DMS53 treated with DMSO at 0.1 percent for 48 hours (cell line): ENCODE data around the gene CARMIL3.

Experiments used
- DNase-seq: peaks from one replicate; lab custom pipeline; 2025; ENCODE audit not compliant: unreplicated experiment; lab: John Stamatoyannopoulos, UW

CARMIL3 gene

DNA sequence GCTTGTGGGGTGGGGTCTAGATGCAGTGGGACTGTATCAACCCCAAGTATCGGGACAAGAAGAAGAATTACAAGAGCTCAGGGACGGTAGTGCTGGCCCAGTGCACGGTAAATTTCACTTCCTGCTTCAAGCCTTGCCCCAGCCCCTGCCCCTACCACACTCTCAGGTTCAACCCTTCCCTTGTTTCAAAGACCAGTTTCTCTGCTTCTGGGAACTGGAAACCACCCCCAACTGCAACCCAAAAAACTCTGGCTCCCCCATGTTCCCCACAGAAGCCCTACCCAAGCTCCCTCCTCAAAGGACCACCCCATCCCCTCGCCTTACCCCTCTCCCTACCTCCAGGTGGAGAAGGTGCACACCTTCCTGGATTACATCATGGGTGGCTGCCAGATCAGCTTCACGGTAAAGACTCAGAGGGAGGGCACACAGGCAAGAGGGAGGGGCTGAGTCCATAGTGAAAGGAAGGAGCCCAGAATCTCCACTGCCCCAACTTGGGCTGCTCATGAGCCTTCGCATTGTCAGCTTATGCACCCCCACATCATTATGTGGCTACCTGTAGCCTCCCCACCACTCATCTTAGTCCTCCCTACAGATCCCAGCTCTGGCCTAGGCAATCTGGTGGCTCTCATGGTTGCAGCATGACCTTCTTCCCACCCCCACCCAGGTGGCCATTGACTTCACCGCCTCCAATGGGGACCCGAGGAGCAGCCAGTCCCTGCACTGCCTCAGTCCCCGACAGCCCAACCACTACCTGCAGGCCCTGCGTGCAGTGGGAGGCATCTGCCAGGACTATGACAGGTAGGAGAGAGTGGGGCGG lies 23.9 kb downstream of the CARMIL3 start:
- no peak for DNase-seq

- no peak for DNase-seq
Measured at GRCh38 chr14:24076302-24076601, 24.4 kb downstream of the CARMIL3 start.

DNA sequence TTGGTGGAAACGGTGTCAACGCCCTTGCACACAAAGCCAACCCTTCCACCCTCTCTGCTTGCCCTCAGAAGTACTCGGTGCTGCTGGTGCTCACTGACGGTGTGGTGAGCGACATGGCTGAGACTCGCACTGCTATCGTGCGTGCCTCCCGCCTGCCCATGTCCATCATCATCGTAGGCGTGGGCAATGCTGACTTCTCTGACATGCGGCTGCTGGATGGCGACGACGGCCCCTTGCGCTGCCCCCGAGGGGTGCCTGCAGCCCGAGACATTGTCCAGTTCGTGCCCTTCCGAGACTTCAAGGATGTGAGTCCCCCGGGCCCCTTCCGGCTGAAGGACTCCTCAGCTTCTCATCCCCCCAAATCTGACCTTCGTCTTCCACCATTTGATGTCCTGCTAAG lies 25.3 kb downstream of the CARMIL3 start:
- no peak for DNase-seq

- DNase-seq: no peak
Measured at GRCh38 chr14:24078146-24078545, 26.3 kb downstream of the CARMIL3 start.

DNA sequence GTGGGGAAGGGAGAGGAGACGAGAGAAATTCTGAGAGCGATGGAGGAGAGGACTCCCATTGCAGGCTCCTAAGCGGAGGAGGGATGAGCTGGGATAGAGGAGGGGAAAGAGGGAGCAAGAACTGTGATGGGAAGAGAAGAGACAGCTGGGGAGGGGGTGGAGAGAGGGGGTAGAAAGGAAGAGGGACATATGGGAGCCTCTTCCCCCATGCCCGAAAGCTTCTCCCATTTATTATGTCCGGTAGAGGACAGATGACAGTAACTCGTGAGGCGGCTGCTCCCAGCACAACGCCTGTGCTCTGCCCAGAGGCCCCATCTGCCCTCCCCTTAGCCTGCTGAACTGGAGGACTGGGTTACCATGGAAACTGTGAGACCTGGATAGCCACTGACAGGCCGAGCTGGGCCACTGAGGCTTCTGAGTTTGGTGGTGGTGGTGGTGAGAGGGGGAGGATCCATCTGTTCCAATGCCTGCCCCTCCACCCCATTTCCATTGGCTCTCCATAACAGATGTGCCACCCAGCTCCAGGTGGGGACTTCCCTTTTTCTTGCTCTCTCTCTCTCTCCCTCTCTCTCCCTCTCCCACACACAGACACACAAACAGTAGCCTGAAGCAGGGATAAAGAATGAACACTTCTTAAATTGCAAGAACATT lies 27.8 kb downstream of the CARMIL3 start:
- no peak for DNase-seq

GRCh38 chr14:24080142-24080530 lies 28.3 kb downstream of the CARMIL3 start:
- DNase-seq: no peak

GRCh38 chr14:24080888-24081738 lies 29.3 kb downstream of the CARMIL3 start:
- peak; percentile 12 for DNase-seq

DNA sequence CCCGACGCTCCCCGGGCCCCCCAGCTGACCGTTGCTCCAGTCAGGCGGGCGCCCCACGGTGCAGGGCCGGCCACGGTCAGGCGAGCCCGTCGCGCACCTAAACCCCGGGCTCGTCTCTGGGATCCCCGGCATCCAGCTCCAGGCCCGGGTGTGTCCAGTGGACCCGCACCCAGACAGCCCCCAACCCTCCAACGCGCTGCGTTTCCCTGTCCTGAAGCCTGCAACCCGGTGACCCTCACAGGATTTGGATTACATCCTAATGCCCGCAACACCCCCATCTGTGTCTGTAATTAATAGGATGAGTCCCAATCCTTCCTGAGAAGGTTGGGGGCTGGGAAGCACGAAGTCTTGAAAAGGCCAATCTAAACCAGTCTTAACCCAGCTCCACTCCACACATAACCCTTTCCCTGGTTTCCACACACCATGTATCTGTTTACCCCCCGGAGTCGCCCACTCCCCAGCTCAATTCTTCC lies 30.0 kb downstream of the CARMIL3 start:
- DNase-seq: no peak

DNA sequence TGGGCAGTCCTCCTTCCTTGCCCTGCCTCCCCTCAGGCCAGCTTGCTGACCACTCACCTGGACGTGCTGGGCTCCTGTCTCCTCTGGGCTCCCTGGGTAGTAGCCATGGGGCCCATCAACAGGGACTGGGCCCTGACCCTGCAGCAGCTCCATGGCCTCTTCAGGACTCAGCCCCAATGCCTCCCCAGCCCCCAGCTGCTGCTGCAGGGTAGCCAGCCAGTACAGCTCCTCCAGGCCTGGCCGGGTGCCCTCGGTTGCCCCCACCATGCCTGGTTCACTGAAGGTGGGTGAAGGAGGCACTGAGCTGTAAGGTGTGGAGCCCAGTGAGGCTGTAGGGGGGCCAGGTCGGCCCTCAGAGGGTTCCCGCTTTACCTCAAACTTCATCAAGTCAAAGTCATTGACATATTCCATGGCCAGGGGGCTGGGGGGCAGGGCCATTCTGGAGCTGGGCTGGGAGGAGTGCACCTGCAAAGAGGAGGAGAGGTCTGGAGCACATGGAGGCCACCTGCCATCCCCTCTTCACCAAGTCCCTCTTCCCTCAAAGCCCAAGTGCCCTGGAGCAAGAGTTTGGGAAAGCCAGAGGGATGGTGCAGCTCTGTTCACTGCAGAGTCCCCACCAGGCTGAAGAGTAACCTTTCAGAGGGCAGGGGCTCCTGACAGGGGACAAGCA lies 30.7 kb downstream of the CARMIL3 start:
- DNase-seq: no peak

DNA sequence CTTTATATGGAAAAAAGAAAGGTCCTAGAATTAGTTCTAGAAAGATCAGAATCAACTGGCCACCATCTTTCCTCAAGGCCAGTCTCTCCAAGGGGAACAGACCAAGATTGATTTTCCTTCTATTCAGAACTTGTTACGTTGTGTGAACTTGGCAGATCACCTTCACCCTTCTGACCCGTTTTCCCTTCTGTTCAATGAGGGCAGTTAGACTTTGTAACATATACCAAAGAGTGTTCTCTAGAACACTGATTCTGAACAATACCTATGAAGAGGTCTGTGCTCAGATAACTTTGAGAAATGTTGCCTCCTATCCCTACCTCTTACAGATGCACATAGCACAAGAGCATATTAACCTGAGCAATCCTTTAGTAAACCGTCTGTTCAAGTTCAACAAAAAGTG lies 31.7 kb downstream of the CARMIL3 start:
- DNase-seq: no peak

- no peak for DNase-seq
Measured at GRCh38 chr14:24084440-24084839, 32.6 kb downstream of the CARMIL3 start.

DNA sequence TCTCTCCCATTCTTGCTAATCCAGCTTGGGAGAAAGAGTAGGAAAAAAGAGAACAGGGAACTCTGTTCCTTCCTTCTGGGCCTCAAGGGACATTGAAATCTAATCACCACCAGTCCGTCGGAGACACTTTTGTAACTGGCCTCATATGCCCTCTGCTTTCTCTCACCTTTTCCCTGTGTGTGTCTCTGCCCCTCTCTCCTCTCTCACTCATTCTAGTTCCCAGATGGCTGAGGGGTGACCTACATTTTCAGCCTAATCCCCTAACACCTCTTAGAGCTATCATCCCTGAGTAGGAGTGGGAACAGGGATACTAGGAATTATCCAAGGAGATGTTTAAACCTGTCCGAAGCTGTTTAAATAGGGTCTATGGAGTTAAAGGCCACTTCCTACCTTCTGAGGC lies 33.4 kb downstream of the CARMIL3 start:
- DNase-seq: no peak

DNA sequence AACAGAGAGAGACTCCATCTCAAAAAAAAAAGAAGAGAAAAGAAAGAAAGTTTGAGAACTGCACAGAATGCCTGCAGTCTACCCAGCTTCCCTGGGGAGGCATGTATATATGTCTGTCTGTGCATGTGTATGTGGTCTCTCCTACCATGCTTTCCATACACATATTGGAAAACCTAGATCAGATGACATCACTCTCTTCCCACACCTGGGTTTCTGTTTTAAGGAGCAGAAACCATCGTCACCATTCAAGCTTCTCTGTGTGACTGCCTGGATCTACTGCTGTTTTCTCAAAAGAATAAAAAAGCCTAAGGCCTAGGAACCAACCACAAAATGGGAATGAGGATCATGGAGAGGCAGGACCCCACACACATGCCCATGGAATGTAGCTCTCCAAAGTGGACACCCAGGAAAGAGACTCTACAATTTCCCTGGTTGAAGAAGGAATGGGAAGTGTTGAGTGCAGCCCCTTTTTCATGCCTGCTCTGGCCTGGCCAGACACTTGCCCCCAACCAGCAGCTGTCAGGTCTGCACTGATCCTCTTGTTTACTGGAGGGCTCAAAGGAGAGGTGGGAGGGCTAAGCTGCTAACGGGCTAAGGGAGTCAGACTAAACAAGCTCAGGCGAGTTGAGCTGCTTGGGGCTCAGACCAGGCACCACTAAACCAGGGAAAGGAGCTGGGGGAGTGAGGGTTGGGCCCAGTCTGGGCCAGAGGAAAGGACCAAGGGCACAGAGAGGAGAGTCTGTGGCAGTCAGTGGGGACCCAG lies 34.6 kb downstream of the CARMIL3 start:
- no peak for DNase-seq

- no peak for DNase-seq
Measured at GRCh38 chr14:24087004-24087403, 35.2 kb downstream of the CARMIL3 start.

DNA sequence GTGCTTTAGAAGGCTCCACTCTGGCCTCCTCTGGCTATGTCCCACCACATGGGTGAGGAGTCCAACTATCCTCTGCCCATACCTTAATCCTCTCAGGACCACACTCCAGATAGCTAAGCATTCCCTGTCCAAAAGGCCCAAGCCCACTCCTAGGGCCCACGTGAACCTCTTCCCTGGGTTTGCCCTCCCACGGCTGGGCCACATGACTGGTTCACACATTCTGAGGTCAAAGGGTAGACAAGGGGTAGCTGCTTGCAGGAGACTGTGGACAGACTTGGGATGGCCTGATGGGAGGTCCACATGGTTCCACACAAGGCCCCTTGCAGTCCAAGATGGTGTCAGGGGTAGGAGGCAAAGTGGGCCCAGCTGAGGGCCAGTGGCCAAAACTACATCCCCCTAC lies 36.3 kb downstream of the CARMIL3 start:
- no peak for DNase-seq

- no peak for DNase-seq
Measured at GRCh38 chr14:24089890-24090289, 38.1 kb downstream of the CARMIL3 start.

DNA sequence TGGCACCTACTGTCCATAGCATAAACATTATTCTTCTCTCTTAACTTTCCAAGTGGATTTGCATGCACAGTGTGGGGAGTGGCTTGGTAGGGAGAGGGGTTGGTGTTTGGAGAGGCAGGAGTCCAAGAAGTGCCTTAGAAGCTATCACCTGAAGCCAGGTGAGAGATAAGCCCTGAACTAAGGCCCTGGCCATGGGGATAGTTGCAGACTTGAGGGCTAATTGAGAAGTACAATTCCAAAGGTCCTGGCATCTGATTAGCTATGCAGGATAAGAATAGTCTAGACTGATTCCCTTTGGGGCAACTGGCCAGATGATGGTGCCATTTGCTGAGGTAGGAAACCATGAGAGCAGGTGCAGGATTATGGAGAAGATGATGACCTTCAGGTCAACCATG lies 40.3 kb downstream of the CARMIL3 start:
- no peak for DNase-seq

DNA sequence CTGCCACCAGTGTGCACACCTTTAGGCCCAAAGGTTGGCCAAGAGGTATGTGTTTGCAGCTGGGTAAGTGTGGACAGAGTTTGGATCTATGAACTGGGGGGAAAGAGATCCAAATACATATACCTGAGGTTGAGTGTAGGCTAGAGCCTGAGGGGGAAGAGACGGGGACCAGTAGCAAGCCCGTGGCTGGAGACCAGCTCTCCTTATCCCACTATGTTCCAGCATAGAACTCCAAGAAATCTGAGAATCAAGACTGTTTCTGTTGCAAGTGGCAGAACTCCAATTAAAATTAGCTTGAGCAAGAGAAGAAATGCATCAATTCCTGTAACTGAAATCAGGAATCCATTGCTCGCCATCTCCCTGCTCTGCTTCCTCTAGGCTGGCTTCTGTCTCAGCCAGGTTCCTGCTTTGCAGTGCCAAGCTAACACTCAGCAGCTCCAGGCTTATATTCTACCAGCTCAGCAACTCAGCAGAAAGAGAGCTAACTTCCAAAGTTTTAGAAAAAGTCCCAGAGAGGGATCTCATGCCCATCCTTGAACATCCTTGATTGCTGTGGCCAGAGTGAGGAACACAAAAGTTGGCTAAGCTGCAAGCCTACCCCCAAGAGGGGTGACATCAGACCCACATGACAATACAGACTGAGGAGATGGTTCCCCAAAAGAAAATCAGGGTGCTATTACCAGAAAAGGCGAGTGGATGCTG lies 40.8 kb downstream of the CARMIL3 start:
- no peak for DNase-seq

- no peak for DNase-seq
Measured at GRCh38 chr14:24093207-24093900, 41.5 kb downstream of the CARMIL3 start.
